B cell (primary cell): ENCODE data around the gene RPL18. TPM values are rescaled to one million over a fixed set of nuclear protein-coding genes. Genes with fewer than 3 reads are reported as not detected.

Experiments
- ATAC-seq: fragments of 200-7000 bp; cut with Tn5 transposase; one replicate; pipeline ENCODE4 v1.10.0; 2021; ENCODE audit warnings: low read depth, mild to moderate bottlenecking, moderate number of reproducible peaks, moderate library complexity
- CTCF ChIA-PET: fragments of 350-600 bp; sonication (Branson Sonifier 250); formaldehyde crosslinking; loops from one replicate; lab custom pipeline; 2021; ENCODE audit warnings: antibody characterized with exemption, inconsistent platforms; lab: Charles Lee
- POLR2A ChIA-PET: fragments of 350-600 bp; sonication (Branson Sonifier 250); formaldehyde crosslinking; loops from one replicate; lab custom pipeline; 2021; ENCODE audit warnings: antibody characterized with exemption; lab: Charles Lee
- DNase-seq: peaks from one replicate; pipeline ENCODE4 v3.0.0; 2013
- H2AFZ ChIP-seq: 2 replicates; pipeline ENCODE4 v1.6.1; 2012; ENCODE audit warnings: mild to moderate bottlenecking, low read depth, low read length; ENCODE audit not compliant: insufficient read depth, poor library complexity, severe bottlenecking
- H3K27ac ChIP-seq, 2 donors: 1 replicate in 1 of 2; 2 replicates in 1 of 2; pipeline ENCODE4 v1.5.1; 2012 to 2013; ENCODE audit warnings: low read length in 2 of 2, mild to moderate bottlenecking in 2 of 2, moderate library complexity in 1 of 2
- H3K27me3 ChIP-seq, 4 experiments: fragments of 200-600 bp in 1 of 4; sonication (generic) in 1 of 4; replicated peaks in 1 of 4; 1 replicate in 2 of 4; 2 replicates in 2 of 4; pipeline versions ENCODE4 v1.6.1 to v1.7.0; 2013 to 2016; ENCODE audit warnings: low read length in 3 of 4, mild to moderate bottlenecking in 2 of 4, mixed read lengths in 1 of 4, moderate library complexity in 1 of 4; ENCODE audit not compliant: insufficient read depth in 4 of 4, control insufficient read depth in 3 of 4; ENCODE audit errors: control extremely low read depth in 1 of 4
- H3K36me3 ChIP-seq, 2 experiments: replicated peaks in 1 of 2; 1 replicate in 1 of 2; 2 replicates in 1 of 2; pipeline versions ENCODE4 v1.6.1 to v1.7.1; 2013; ENCODE audit warnings: low read length in 1 of 2; ENCODE audit not compliant: insufficient read depth in 2 of 2, control insufficient read depth in 1 of 2; ENCODE audit errors: control extremely low read depth in 1 of 2, extremely low read depth in 1 of 2
- H3K4me1 ChIP-seq, 2 donors: fragments of 200-600 bp in 1 of 2; sonication (generic) in 1 of 2; 1 replicate in 1 of 2; 2 replicates in 1 of 2; pipeline versions ENCODE4 v1.5.1 to v1.6.1; 2013 to 2017; ENCODE audit warnings: low read length in 2 of 2; ENCODE audit not compliant: control insufficient read depth in 2 of 2, insufficient read depth in 2 of 2
- H3K4me2 ChIP-seq: replicated peaks from 2 replicates; pipeline ENCODE3; 2012; ENCODE audit warnings: mild to moderate bottlenecking, low read depth, low read length; ENCODE audit not compliant: poor library complexity, severe bottlenecking
- H3K4me3 ChIP-seq, 5 experiments: fragments of 200-600 bp in 1 of 5; sonication (generic) in 1 of 5; 1 replicate in 3 of 5; 2 replicates in 2 of 5; pipeline versions ENCODE4 v1.5.1 to v1.7.0; 2011 to 2016; ENCODE audit warnings: low read length in 4 of 5, mild to moderate bottlenecking in 4 of 5, low read depth in 2 of 5, control low read depth in 1 of 5, moderate library complexity in 1 of 5; ENCODE audit not compliant: insufficient read depth in 1 of 5; ENCODE audit errors: control extremely low read depth in 1 of 5, extremely low read depth in 1 of 5
- H3K79me2 ChIP-seq: fragments of 200-600 bp; sonication (generic); one replicate; pipeline ENCODE4 v1.6.0; 2016; ENCODE audit warnings: low read length; ENCODE audit not compliant: control insufficient read depth, insufficient read depth
- H3K9ac ChIP-seq: fragments of 200-600 bp; sonication (generic); 2 replicates; pipeline ENCODE4 v1.6.1; 2017; ENCODE audit warnings: mild to moderate bottlenecking, low read length, moderate library complexity
- H3K9me3 ChIP-seq, 3 donors: one replicate each; pipeline versions ENCODE4 v1.6.1 to v1.7.1; 2013; ENCODE audit warnings: low read length in 2 of 3; ENCODE audit not compliant: control insufficient read depth in 2 of 3, insufficient read depth in 1 of 3; ENCODE audit errors: control extremely low read depth in 1 of 3
- H4K20me1 ChIP-seq: 2 replicates; pipeline ENCODE4 v1.6.0; 2012; ENCODE audit warnings: mild to moderate bottlenecking, low read length; ENCODE audit not compliant: insufficient read depth, control insufficient read depth, poor library complexity, severe bottlenecking
- H3K27ac Mint-ChIP-seq: one replicate; pipeline ENCODE4 v1.8.0; 2021; ENCODE audit warnings: mixed read lengths
- H3K27me3 Mint-ChIP-seq: one replicate; pipeline ENCODE4 v1.8.0; 2021; ENCODE audit warnings: mixed read lengths
- H3K4me1 Mint-ChIP-seq: one replicate; pipeline ENCODE4 v1.8.0; 2021; ENCODE audit warnings: mixed read lengths
- H3K4me3 Mint-ChIP-seq: one replicate; pipeline ENCODE4 v1.8.0; 2021; ENCODE audit warnings: mixed read lengths
- H3K9me3 Mint-ChIP-seq: one replicate; pipeline ENCODE4 v1.8.0; 2022; ENCODE audit warnings: mixed read lengths; ENCODE audit not compliant: insufficient read depth
- CTCF ChIP-seq: fragments of 200-600 bp; IDR thresholded peaks from one replicate; pipeline ENCODE4 v1.8.0; 2022; ENCODE audit warnings: antibody characterized with exemption, mild to moderate bottlenecking
- EZH2 ChIP-seq: IDR thresholded peaks from 2 replicates; pipeline ENCODE4 v1.6.1; 2012; ENCODE audit warnings: borderline replicate concordance, low read depth, mild to moderate bottlenecking, moderate library complexity, low read length; ENCODE audit not compliant: insufficient read depth, poor library complexity, severe bottlenecking
- WGBS: methylation state at CpG from one replicate; pipeline ENCODE4 v1.1.5; 2013; ENCODE audit warnings: missing lambda C conversion rate; ENCODE audit not compliant: insufficient coverage; 5-methylcytosine and 5-hydroxymethylcytosine counted together
- intact Hi-C: fragments of 100-400 bp; cut with micrococcal nuclease; formaldehyde crosslinking; loops from one replicate; pipeline ENCODE4 v1.10.0; 2022
- polyA plus RNA-seq: library from polyadenylated mRNA; depleted of rRNA; stranded (reverse); fragments of >200 nt; gene quantifications from 2 replicates; pipeline ENCODE4 v1.2.3, GENCODE V29; 2012
- total RNA-seq, 2 donors: library from RNA; stranded (reverse); fragments of 120-200 nt in 1 of 2; gene quantifications; 1 replicate in 1 of 2; 2 replicates in 1 of 2; pipeline versions ENCODE4 v1.2.3 to v1.2.4, GENCODE V29; 2013 to 2022

RPL18 gene
- total and polyA plus RNA-seq, 2 donors (not counting 1 experiment from before 2014, with no cell fraction given) = 2,248 to 4,393 TPM

GRCh38 chr19:48600679-48601417, 18.1 kb downstream of the RPL18 start:
- TF ChIP-seq EZH2 = no peak
- no peak for TF ChIP-seq CTCF
- intact Hi-C loops = no loop called here
- WGBS = 88% methylated on average over 18 of the region's 21 CpGs
- no peaks in the 10 kb centered on the region for H3K9me3 ChIP-seq
- no peak for DNase-seq
- H3K36me3 ChIP-seq = no peaks in the 10 kb centered on the region
- H3K4me1 ChIP-seq = no peaks in the 10 kb centered on the region
- peaks cover 4% of the 10 kb centered on the region for H3K27me3 Mint-ChIP-seq
- H3K9me3 Mint-ChIP-seq = no peaks in the 10 kb centered on the region
- no peak overlapping the region for H3K4me2 ChIP-seq
- H3K4me3 Mint-ChIP-seq = no peak overlapping the region
- ChIA-PET POLR2A (no interaction called here), CTCF (interaction anchor here (1.4 kb wide), 1 partner anchor 12 kb away, joined by 5 read pairs; no protein-coding TSS in a partner anchor)
- peaks cover 0 to 3% (median 0%) of the 10 kb centered on the region in 4 experiments for H3K27me3 ChIP-seq
- H3K27ac ChIP-seq = no peak overlapping the region
- H4K20me1 ChIP-seq = no peaks in the 10 kb centered on the region
- no peak overlapping the region for H3K4me3 ChIP-seq
- no peak for ATAC-seq
- no peak overlapping the region for H3K9ac ChIP-seq
- no peaks in the 10 kb centered on the region for H3K79me2 ChIP-seq
- no peak overlapping the region for H3K27ac Mint-ChIP-seq
- peaks cover 2% of the 10 kb centered on the region for H3K4me1 Mint-ChIP-seq
- H2AFZ ChIP-seq = no peak overlapping the region

- ChIA-PET POLR2A (no interaction called here), CTCF (interaction anchor here (1.4 kb wide), 1 partner anchor 10 kb away, joined by 5 read pairs; no protein-coding TSS in a partner anchor)
- no peak for TF ChIP-seq CTCF
- no peak for TF ChIP-seq EZH2
- ATAC-seq (no peak), DNase-seq (no peak)
- Histone ChIP-seq H3K4me1 (no peaks in the 10 kb centered on the region), H3K9me3 (no peaks in the 10 kb centered on the region), H3K27me3 (peaks cover 0 to 3% (median 0%) of the 10 kb centered on the region in 4 experiments), H3K4me3 (no peak overlapping the region), H3K9ac (no peak overlapping the region), H4K20me1 (no peaks in the 10 kb centered on the region), H2AFZ (no peak overlapping the region), H3K27ac (no peak overlapping the region), H3K36me3 (no peaks in the 10 kb centered on the region), H3K79me2 (no peaks in the 10 kb centered on the region), H3K4me2 (no peak overlapping the region)
- intact Hi-C loops = no loop called here
- Mint-ChIP-seq H3K4me3 (no peak overlapping the region), H3K4me1 (peaks cover 2% of the 10 kb centered on the region), H3K27me3 (peaks cover 4% of the 10 kb centered on the region), H3K27ac (peak overlapping the region; percentile 15), H3K9me3 (no peaks in the 10 kb centered on the region)
- WGBS = 84% methylated on average over 17 of the region's 30 CpGs
Measured at GRCh38 chr19:48598996-48599700, 19.8 kb downstream of the RPL18 start.
